Pons (tissue), 1 donor: Measurements from ENCODE around the gene TMEM72.
"Not testable (repeated sequence)": the region's sequence is repeated elsewhere in the genome, so short reads cannot be mapped to it uniquely, and the experiment has no call there.

Source experiments
- DNase-seq: peaks from one replicate; pipeline ENCODE4 v3.0.0-alpha.2; 2016; ENCODE audit warnings: low spot score

The TMEM72 gene

GRCh38 chr10:44911081-44911540 lies at the start of gene TMEM72:
Gene TMEM72 (plus strand): TSS chr10:44911337. CDS start chr10:44911513, 176 bp downstream.
- no peak for DNase-seq

- no peak for DNase-seq
Observed at GRCh38 chr10:44862006-44862751, 49.0 kb upstream of the TMEM72 start.

DNA sequence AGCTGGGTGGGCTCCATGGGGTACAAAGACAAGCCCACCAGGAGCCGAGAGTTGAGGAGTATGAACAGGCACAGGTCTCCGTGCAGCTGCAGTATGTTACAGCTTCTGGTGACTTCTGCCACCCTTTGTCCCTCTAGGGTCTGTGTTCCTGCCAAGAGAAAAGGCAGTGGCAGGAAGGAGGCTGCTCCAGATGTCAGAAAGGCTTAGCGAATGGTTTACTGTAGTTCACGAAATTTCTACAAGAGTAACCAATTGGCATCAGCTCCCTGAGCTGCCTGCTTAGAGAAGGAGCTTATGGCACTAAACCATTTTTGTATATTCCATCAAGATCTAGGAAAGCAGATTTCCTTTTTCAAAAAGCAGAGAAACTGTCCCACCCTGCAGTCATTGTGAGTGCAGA lies 48.2 kb upstream of the TMEM72 start:
- no peak for DNase-seq

DNA sequence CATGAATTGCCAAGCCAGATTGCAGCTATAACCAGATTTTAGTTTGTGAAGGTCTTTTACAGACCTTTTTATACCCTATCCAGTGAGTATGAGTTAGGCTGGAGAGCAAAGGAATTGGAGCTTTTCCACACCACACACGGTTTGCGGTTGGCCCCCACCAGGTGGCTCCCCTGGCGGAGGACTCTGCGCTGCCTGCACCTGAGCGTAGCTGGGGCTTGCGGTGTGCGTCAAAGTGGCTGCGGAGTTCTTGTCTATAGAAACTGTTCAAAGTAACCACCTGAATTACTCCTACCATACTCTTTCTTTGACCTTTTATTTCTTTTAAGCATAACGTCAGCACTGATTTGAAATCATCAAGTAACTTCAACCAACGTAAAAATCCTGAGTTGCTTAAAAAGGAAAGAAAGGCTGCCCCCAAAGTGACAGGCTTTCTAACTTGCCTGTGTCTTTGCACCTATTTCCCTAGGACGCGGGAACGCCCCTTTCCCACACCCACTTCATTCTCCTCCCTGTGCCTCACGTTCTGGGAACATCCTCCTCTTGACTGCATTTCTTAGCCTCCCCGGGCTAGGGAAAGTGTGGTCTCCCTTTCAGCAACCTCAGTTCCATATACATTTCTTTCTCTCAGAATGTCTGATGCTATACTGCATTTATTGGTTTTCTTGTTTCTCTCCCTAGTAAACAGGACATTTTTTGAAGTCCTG lies 47.6 kb upstream of the TMEM72 start:
- DNase-seq, result no peak

GRCh38 chr10:44864051-44864450 lies 47.1 kb upstream of the TMEM72 start:
- no peak for DNase-seq

- DNase-seq, result peak; percentile 77
Observed at GRCh38 chr10:44864637-44865288, 46.4 kb upstream of the TMEM72 start.

GRCh38 chr10:44865289-44865671 lies 45.9 kb upstream of the TMEM72 start:
- no peak for DNase-seq

DNA sequence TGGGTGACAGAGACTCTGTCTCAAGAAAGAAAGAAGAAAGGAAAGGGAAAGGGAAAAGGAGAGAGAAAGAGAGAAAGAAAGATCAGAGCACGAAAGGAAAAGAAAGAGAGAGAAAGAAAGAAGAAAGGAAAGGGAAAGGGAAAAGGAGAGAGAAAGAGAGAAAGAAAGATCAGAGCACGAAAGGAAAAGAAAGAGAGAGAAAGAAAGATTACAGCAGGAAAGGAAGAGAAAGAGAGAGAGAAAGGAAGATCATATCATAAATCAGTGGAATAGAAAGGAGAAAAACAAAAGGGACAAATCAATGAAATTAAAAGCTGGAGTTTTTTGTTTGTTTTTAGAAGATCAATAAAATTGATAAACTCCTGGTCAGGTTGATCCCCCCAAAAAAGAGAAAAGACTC lies 44.8 kb upstream of the TMEM72 start:
- not testable (repeated sequence) for DNase-seq

DNA sequence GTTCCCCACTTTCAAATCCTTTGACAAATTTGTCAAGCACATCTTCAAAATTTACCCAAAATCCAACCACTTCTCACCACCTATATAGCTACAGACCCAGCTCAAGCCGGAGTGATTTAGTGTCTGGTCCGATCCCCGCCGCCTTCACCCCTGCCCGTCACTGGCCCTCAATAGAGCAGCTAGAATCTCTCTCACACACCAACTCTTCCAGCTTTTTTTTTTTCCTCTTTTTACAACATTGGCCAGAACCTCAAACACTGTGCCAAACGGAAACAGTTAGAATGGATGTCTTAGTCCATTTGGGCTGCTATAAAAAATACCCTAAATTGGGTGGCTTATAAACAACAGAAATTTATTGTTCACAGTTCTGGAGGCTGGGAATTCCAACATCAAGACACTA lies 41.1 kb upstream of the TMEM72 start:
- DNase-seq, result no peak

DNA sequence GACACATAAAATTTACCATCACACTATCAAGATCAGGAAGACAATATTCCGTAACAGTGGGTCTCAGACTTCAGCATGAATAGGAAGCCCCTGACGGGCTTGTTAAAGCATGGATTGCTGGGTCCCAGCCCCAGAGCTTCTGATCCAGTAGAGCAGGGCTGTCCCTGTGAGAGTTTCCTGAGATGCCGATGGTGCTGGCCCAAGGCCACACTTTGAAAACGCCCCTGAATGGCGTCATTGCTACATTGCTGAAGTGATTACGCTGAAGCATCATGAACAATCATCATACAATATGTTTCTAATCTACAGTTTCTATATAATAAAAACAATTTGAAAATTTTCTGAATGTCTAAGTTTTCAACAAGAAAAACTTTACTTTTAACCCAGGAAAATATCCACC lies 38.0 kb upstream of the TMEM72 start:
- no peak for DNase-seq

DNA sequence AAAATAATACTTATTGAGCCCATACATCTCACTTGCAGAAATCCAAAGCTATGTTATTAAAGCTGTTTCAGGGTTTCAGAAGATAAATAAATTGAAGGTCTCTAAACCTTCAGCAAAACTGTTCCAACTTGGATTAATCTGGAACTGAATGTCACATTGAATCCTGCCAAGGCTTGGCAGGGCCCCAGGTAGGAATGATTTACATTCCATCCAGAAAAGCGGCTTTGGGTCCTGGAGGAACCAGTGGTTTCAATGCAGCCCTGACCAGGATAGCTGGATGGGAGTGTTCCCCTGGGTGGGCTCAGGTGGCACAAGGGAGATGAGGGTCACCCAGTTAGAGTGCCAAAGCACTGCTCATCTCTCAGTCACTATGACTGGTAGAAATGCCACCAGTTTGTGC lies 37.0 kb upstream of the TMEM72 start:
- no peak for DNase-seq

GRCh38 chr10:44878706-44879530 lies 32.2 kb upstream of the TMEM72 start:
- DNase-seq, result peak; percentile 89

DNA sequence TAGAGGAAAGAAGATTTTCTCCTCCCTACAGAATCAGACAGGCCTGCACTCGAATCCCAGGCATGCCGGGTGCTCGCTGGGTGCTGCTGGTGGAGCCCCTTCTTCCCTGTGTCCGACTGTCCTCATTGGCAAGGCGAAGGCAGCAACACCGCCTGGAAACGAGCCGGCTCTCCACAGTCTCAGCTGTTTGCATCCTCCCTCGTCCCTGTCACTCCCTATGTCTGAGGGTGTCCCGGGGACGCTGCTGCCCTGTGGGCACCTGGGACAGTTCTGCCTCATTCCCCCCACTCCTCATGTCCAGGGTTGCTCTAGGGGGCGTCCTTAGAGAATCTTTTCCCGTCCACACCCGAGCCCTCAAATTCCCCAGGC lies 31.6 kb upstream of the TMEM72 start:
- DNase-seq, result no peak

DNA sequence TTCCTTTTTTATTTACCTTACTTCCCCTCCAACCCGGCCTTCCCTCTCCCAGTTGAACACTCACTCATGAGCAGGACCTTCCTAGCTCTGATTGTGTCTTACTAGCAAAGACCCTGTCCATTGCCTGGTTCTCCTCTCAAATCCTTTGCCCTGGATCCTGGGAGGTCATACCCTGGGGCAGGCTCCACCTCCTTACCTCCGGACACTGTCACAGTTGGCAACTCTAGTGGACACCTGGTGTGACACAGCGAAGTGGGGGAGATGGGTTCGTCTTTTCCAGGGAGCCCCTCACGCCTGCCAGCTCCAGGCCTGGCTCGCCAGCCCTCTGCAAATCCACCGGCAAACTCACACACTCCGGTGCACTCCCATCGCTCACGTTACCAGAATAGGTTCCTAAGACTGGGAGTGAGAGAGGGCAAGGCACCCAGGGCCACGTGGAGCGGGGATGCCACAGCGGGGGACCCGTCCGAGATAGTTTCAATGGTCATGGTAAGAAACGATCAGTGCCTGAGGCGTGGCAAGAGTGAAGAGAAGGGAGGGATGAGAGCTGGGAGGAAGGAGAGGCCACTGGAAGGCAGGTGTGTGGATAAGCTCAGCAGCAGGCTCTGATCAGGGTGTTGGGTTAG lies 30.9 kb upstream of the TMEM72 start:
- DNase-seq, result no peak

- DNase-seq, result no peak
Observed at GRCh38 chr10:44881649-44882048, 29.5 kb upstream of the TMEM72 start.

GRCh38 chr10:44882166-44882720 lies 28.9 kb upstream of the TMEM72 start:
- no peak for DNase-seq

DNA sequence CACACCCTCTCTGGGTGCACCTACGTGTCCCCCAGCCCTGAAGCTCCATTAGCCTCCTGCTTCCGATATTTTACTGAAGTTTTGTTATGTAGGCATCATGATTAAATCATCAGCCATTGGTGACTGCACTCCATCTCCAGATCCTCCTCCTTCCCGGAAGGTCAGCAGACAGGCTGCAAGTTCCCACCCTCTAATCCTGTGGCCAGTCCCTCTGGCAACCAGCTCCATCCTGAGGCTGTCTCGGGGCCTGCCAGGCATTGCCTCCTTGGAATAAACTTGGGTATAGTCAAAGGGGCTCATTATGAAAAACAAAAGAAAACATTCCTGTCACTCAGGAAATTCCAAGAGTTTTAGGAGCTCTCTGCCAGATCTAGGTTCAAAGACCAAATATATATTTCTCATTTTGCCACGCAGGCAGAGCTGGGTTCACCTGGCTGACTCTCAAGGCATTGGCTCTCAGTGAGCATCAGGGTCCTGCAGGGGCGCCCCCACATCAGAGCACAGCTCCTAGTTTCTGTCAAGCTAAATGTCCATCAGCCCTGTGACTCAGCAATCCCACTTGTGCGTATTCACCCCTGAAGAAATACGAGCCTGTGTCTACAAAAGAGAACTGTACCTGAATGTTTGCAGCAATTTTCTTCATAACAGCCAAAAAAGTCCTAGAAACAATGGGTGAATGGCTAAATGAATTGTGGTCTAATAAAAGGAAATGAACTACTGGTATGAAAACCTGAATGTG lies 27.4 kb upstream of the TMEM72 start:
- no peak for DNase-seq

DNA sequence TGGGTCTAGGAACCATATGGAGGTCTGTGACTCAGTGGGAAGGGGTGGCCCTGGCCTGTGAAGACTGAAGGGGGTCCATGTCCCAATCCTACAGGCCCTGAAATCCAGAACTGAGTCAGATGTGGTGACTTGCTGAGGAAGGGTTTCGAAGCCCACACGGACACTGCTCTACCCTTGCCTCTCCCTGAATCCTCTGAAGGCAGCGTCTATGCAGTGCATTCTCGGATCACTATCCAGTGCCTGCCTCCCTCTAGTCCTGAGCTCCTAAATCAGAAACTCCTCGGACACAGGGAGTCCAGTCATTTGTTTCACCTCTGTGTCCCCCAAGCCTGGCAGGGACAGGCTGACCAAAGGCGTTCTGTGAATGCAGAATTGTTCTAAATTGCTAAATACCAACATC lies 25.4 kb upstream of the TMEM72 start:
- no peak for DNase-seq

DNA sequence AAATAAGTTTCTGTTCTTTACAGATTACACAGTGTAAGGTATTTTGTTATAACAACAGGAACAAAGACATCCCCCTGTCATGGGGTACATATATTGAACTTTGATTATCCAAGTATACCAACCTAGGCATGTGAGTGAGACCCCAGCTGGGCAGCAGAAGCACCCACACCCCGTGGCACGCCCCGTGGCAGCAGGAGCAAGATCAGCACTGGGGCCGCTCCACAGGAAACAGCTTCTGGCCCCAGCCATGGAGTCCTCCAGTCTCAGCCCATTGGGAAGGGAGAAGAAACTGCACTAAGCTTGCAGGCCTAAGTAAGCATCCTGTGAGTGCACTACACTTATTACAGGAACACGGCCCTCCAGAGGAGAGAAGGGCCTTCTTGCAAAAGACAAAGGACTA lies 24.2 kb upstream of the TMEM72 start:
- no peak for DNase-seq

DNA sequence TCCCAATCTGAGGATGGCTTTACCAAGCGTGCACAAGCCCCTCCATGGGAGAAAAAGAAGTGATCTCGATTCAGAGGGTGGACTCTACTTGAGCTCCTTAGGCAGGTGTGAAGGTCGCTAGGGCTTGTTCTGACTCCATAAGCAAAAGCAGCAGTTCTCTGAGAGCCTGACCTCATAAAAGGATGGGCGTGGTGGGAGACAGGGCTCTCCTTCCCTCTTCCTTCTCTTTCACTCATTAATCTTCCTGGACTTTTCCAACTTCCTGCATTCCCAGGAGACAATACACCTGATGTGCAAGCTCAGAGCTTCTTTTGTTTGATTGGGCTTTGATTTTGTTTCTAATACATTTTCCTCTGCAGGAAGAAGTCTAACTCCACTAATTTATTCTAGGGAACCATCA lies 22.3 kb upstream of the TMEM72 start:
- no peak for DNase-seq

GRCh38 chr10:44889834-44890233 lies 21.3 kb upstream of the TMEM72 start:
- no peak for DNase-seq
